BE2C (cell line): ENCODE measurements around the gene GRID1.

Experiments used
- DNase-seq: peaks from one replicate; pipeline ENCODE4 v3.0.0-alpha.2; 2020
- H3K27me3 ChIP-seq: fragments of 250-450 bp; sonication (Bioruptor Pico); 2 replicates; pipeline ENCODE4 v1.5.1; 2020; ENCODE audit warnings: mild to moderate bottlenecking
- H3K36me3 ChIP-seq: fragments of 250-450 bp; sonication (Bioruptor Pico); 2 replicates; pipeline ENCODE4 v1.5.1; 2020; ENCODE audit warnings: mild to moderate bottlenecking
- H3K4me1 ChIP-seq: fragments of 250-450 bp; sonication (Bioruptor Pico); 2 replicates; pipeline ENCODE4 v1.5.1; 2020
- H3K4me3 ChIP-seq: 2 replicates; pipeline ENCODE4 v1.5.1; 2011; ENCODE audit warnings: low read depth, low read length
- H3K9me3 ChIP-seq: fragments of 250-450 bp; sonication (Bioruptor Pico); 2 replicates; pipeline ENCODE4 v1.5.1; 2020
- TF ChIP-seq, protein P1 (sequence below): IDR thresholded peaks from 2 replicates; pipeline ENCODE4 v1.5.1; 2012; ENCODE audit warnings: mild to moderate bottlenecking, low read depth, low read length

GRID1 gene

DNA sequence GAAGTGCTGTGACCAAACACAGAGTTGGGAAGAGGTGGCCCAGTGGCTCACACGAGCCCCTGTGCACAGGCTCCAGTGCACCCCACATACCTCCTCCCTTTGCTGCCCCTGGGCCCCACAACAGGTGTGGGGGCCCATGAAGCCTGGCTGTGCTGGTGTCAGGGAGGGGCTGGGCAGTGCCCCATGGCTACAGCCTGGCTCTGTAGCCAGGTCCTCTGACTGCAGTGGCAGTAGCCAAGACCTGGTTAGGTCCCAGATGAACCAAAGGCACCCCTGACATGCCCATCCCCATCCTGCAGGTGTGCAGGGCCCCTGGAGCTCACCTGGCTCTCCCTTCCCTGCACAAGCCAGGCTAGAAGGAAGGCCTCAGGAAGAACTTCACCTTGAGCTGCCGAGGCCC lies 176.3 kb downstream of the GRID1 start:
- TF ChIP-seq, protein P1, sequence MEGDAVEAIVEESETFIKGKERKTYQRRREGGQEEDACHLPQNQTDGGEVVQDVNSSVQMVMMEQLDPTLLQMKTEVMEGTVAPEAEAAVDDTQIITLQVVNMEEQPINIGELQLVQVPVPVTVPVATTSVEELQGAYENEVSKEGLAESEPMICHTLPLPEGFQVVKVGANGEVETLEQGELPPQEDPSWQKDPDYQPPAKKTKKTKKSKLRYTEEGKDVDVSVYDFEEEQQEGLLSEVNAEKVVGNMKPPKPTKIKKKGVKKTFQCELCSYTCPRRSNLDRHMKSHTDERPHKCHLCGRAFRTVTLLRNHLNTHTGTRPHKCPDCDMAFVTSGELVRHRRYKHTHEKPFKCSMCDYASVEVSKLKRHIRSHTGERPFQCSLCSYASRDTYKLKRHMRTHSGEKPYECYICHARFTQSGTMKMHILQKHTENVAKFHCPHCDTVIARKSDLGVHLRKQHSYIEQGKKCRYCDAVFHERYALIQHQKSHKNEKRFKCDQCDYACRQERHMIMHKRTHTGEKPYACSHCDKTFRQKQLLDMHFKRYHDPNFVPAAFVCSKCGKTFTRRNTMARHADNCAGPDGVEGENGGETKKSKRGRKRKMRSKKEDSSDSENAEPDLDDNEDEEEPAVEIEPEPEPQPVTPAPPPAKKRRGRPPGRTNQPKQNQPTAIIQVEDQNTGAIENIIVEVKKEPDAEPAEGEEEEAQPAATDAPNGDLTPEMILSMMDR: no peak
- no peak overlapping the region for H3K4me3 ChIP-seq
- H3K36me3 ChIP-seq: no peaks in the 10 kb centered on the region
- 0 out of 2 replicates have a peak, but pooled peaks cover 4% of the 10 kb centered on the region for H3K4me1 ChIP-seq
- H3K27me3 ChIP-seq: no peaks in the 10 kb centered on the region
- H3K9me3 ChIP-seq: no peaks in the 10 kb centered on the region
- no peak for DNase-seq

DNA sequence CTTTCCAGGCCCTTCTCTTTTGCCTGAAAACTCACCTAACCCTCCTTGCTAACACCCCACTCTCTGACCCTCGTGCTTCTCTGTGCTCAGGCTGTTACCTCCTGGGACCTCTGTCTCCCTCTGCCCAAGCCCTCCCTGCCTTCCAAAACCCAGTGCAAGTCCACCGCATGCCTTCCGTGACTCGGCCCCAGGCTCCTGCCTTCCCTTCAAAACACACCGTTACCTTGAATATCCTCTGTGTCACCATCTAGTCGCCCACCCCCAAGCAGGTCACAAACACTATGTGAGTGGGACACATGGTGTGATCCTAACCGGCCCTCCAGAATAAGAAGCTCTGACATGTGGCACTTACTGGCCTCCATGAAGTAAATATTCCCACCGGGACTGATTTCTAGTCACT lies 176.7 kb downstream of the GRID1 start:
- TF ChIP-seq, protein P1: no peak
- Histone ChIP-seq H3K9me3 (no peaks in the 10 kb centered on the region), H3K4me3 (no peak overlapping the region), H3K27me3 (no peaks in the 10 kb centered on the region), H3K36me3 (no peaks in the 10 kb centered on the region), H3K4me1 (0 out of 2 replicates have a peak, but pooled peaks cover 1% of the 10 kb centered on the region)
- no peak for DNase-seq

DNA sequence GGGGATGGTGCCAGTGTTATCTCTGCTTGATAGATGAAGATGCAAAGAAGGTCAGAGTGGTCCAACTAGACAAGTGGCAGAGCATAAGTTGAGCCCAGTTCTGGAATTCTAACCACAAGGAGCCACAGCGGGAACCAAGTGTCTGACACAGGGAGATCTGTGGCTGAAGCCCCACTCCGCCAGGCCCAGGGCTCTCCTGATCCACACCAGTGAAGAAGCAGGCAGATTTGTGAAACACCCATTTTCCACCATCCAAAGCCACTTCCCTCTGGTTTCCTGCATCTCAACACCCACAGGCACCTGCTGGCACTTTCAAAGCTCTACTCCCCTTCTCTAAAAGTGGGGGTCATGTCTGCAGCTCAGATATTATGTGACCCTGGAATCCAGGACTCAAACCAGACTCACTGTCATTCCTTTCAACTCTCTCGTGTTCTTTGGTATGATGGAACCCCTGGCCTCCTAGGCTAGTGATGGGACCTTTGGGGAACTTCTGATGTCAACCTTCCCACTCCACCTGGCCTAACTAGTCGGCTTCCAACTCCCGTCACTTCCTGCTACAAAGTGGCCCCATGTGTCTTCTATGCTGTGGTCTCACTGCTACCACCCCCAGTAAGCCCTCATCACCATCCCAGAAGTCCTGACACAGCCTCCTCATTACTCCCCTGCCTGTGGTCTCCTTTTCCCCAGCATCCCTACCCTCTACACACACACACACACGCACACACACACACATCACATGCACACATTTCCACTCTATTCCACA lies 177.6 kb downstream of the GRID1 start:
- Histone ChIP-seq H3K9me3 (no peaks in the 10 kb centered on the region), H3K4me1 (no peaks in the 10 kb centered on the region), H3K27me3 (no peaks in the 10 kb centered on the region), H3K4me3 (no peak overlapping the region), H3K36me3 (no peaks in the 10 kb centered on the region)
- no peak for DNase-seq
- TF ChIP-seq, protein P1: no peak

DNA sequence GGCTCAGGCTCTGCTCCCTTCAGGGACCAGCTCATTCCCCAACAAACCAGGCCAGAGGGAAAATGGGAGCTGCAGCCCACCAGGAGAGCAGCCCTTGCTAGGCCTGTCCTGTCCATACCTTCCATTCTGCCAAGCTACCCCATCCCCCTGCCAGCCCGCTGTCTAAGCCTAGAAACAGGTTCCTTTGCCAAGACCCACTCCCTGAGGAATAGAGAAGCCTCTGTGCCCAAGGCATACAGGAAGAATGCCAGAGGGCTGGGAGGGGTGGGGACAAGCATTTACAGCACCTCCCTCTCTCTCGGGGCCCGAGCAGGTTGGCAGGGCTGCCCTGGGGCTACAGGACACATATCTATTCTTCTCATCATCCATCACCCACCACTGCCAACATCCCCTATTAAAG lies 178.3 kb downstream of the GRID1 start:
- DNase-seq: no peak
- no peaks in the 10 kb centered on the region for H3K36me3 ChIP-seq
- H3K4me1 ChIP-seq: no peaks in the 10 kb centered on the region
- no peaks in the 10 kb centered on the region for H3K9me3 ChIP-seq
- no peak overlapping the region for H3K4me3 ChIP-seq
- TF ChIP-seq, protein P1: no peak
- no peaks in the 10 kb centered on the region for H3K27me3 ChIP-seq

DNA sequence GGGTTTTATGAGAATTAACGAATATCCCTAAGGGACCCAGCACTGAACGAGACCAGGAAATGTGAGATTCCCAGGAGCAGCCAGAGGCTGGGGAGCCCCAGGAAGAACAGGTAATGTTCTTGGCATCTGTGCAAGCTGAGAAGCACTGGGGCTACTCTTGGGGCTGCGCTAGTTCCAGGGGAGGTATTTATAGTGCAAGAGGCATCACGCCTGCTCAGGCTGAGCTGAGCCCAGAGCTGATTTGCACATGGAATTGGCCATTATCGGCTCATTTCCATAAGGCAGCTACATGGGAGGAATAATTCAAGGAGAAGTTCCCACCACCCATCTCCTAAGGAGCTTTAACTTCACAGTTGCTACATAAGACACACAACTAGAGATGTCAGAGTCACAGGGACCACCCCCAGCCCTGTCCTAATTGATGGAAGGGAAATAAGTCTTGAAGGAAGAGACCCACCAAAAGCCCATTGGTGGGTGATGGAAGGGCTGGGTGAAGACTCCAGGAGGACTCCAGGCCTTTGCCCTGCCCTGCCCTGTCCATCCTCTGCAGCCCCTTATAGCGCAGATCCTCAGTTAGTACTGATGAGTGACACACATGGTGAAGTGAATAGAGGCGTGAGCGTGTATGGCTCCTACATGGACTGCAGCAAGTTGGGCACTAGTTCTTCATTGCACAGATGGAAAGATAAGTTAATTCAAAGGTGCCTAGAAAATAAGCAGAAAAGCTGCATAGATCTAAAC lies 178.9 kb downstream of the GRID1 start:
- TF ChIP-seq, protein P1: no peak
- peaks cover 3% of the 10 kb centered on the region for H3K4me1 ChIP-seq
- H3K36me3 ChIP-seq: no peaks in the 10 kb centered on the region
- no peaks in the 10 kb centered on the region for H3K27me3 ChIP-seq
- no peak for DNase-seq
- no peaks in the 10 kb centered on the region for H3K9me3 ChIP-seq
- no peak overlapping the region for H3K4me3 ChIP-seq

DNA sequence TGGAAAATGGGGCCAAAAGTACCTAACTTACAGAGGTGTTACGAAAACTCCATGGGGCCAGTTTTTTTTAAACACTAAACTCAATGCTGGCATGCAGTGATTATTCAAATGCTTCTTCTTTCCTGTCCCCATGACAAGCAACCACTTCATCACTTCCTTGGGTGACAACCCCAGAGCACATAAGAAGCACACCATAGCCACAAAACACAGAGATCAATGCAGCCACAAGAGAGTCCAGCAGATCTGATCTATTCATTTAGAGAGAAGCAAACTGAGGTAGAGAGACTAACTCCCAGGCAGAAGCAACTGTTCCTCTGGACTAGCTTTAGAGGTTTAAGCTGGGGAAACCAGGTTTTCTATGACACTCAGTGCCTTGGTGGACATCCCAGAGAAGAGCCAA lies 180.0 kb downstream of the GRID1 start:
- Histone ChIP-seq H3K4me3 (no peak overlapping the region), H3K9me3 (no peaks in the 10 kb centered on the region), H3K36me3 (no peaks in the 10 kb centered on the region), H3K27me3 (no peaks in the 10 kb centered on the region), H3K4me1 (peaks cover 14% of the 10 kb centered on the region)
- TF ChIP-seq, protein P1: no peak
- no peak for DNase-seq
